ENCODE data around the gene MOV10. TPM values are rescaled to one million over a fixed set of nuclear protein-coding genes. Genes with fewer than 3 reads are reported as not detected.

The MOV10 gene
- total RNA-seq, 6 experiments from 2014 or later: 61.6 to 86.0 (median 83.5) TPM

DNA sequence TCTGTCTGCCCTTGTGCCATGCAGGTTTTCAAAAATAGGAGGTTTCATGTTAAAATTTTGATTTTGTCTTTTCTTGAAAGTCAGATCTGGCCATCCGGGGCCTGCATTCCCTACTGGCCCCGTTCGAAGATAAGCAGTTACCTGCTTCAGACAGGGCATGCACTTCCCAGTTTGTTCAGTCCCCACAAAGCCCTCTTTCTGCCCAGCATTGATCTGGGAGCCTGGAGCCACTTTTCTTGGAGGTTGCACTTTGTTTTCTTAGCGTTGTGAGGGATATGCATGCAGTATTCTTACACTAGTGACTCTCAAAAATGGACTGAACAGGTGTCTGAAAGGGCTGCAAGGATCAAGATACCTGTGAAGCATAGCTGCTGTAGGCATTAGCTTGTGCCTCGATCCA lies 11.5 kb downstream of the MOV10 start:
- Mint-ChIP-seq H3K4me3 (no peak overlapping the region), H3K27ac (no peak overlapping the region), H3K36me3 (ENCODE audit: low read depth) (peaks cover 5% of the 10 kb centered on the region; the same call in 1 of the 2 replicates), H3K9me3 (no peaks in the 10 kb centered on the region), H3K27me3 (ENCODE audit: insufficient read depth) (peaks cover 3% of the 10 kb centered on the region; the same call in 1 of the 2 replicates), H3K4me1 (ENCODE audit: low read depth) (peaks cover 31% of the 10 kb centered on the region)
- TF ChIP-seq, protein P1, sequence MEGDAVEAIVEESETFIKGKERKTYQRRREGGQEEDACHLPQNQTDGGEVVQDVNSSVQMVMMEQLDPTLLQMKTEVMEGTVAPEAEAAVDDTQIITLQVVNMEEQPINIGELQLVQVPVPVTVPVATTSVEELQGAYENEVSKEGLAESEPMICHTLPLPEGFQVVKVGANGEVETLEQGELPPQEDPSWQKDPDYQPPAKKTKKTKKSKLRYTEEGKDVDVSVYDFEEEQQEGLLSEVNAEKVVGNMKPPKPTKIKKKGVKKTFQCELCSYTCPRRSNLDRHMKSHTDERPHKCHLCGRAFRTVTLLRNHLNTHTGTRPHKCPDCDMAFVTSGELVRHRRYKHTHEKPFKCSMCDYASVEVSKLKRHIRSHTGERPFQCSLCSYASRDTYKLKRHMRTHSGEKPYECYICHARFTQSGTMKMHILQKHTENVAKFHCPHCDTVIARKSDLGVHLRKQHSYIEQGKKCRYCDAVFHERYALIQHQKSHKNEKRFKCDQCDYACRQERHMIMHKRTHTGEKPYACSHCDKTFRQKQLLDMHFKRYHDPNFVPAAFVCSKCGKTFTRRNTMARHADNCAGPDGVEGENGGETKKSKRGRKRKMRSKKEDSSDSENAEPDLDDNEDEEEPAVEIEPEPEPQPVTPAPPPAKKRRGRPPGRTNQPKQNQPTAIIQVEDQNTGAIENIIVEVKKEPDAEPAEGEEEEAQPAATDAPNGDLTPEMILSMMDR (IDR thresholded peaks at IDR 0.05): no peak
- no peak for DNase-seq

DNA sequence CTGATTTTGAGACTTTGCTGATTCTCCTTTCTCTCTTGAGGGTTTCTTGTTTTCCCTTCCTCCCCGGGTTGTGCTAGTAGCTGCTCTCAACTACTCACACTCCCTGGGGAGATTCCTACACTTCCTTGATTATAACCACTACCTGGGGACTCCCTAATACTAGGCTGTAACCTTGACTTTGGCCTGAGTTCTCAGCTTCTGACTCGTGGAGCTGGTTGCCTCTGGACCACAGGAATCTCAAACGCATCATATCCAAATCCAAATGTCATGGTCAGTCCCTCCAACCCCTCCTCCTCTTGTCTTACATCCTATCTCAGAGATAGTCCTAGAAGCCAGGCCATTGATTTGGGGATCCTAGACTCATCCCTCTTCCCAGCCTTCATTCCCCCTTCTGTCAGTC lies 12.0 kb downstream of the MOV10 start:
- H3K4me3 Mint-ChIP-seq: no peak overlapping the region
- DNase-seq: no peak
- peaks cover 5% of the 10 kb centered on the region; the same call in 1 of the 2 replicates for H3K36me3 Mint-ChIP-seq (ENCODE audit: low read depth)
- H3K9me3 Mint-ChIP-seq: no peaks in the 10 kb centered on the region
- TF ChIP-seq, protein P1 (IDR thresholded peaks at IDR 0.05): no peak
- peaks cover 31% of the 10 kb centered on the region for H3K4me1 Mint-ChIP-seq (ENCODE audit: low read depth)
- H3K27ac Mint-ChIP-seq: peak overlapping the region; percentile 7; the same call in 1 of the 2 replicates
- peaks cover 3% of the 10 kb centered on the region; the same call in 1 of the 2 replicates for H3K27me3 Mint-ChIP-seq (ENCODE audit: insufficient read depth)

DNA sequence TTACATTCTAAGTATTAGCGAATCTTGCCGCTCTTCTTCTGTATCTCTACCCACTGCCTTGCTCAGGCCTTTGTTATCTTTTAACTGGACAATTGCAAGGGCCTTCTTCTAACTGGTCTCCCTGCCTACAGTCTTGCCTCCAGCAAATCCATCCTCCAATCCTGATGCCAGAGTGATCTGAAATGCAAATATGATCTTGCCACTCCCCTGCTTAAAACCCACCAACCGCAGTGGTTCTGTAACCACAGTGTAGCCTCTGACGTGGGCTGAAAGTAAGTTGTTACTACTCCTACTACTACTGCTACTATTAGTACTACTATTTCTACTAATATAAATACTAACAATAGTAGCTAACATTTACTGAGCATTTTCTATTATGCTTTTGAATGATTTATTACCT lies 12.4 kb downstream of the MOV10 start:
- Mint-ChIP-seq H3K27ac (no peak overlapping the region), H3K9me3 (no peaks in the 10 kb centered on the region), H3K27me3 (ENCODE audit: insufficient read depth) (peaks cover 3% of the 10 kb centered on the region; the same call in 1 of the 2 replicates), H3K4me1 (ENCODE audit: low read depth) (peaks cover 31% of the 10 kb centered on the region), H3K4me3 (no peak overlapping the region), H3K36me3 (ENCODE audit: low read depth) (peaks cover 9% of the 10 kb centered on the region; the same call in 1 of the 2 replicates)
- TF ChIP-seq, protein P1 (IDR thresholded peaks at IDR 0.05): no peak
- no peak for DNase-seq

DNA sequence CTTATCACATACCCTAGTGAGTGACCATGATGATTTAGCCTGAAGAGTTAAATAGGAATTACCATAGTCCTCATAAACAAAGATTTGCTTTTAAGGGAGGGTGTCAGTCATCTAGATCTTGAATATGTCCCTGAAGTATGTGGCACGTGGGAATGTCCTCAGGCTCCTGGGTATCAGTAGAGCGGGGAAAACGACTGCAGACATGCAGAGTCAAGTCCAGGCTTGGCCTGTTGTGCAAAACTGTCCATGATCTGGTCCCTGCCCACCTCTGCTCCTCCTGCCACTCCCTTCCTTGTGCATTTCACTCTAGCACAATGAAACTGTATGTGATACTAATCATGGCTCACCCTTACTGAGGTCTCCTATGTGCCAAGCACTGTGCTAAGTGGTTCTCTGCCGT lies 12.9 kb downstream of the MOV10 start:
- H3K36me3 Mint-ChIP-seq (ENCODE audit: low read depth): peaks cover 14% of the 10 kb centered on the region; the same call in 1 of the 2 replicates
- H3K4me1 Mint-ChIP-seq (ENCODE audit: low read depth): peaks cover 31% of the 10 kb centered on the region
- H3K27ac Mint-ChIP-seq: no peak overlapping the region
- no peaks in the 10 kb centered on the region for H3K9me3 Mint-ChIP-seq
- H3K4me3 Mint-ChIP-seq: no peak overlapping the region
- TF ChIP-seq, protein P1 (IDR thresholded peaks at IDR 0.05): no peak
- DNase-seq: no peak
- H3K27me3 Mint-ChIP-seq (ENCODE audit: insufficient read depth): peaks cover 3% of the 10 kb centered on the region; the same call in 1 of the 2 replicates

DNA sequence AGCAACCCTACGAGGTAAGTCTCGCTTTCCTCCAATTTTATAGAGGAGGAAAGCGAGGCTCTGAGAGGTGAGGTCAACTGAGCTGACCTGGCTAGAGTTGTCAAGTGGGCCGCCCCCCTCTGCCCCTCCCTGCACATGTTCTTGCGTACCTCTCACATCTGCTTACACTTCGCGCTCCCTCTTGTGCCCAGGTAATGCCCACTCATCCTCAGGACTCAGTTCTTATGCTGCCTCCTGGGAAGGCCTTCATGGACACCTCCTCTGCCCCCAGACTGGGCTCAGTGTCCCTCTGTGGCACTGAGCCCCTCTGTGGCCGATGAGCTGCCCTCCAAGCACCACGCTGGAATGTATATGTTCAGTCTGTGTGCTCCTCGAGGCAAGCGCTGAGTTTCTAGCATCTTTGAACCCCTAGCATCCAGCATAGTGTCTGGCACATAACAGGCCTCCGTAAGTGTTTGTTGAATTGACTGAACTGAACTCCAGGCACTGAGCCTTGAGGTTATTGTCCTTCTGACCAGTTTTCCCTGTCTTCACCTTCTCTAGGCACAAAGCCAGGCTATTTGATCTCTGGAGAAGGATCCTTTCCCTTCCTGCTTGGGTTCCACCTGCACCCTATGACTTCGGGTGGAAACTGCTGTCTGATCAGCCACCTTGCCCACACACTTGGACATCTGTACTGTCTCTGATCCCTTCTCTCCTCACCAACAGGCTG lies 13.5 kb downstream of the MOV10 start:
- Mint-ChIP-seq H3K27ac (no peak overlapping the region), H3K9me3 (no peaks in the 10 kb centered on the region)

More for the DNA sequence above, 13.5 kb downstream of the MOV10 start:
- peaks cover 19% of the 10 kb centered on the region; the same call in 1 of the 2 replicates for H3K36me3 Mint-ChIP-seq (ENCODE audit: low read depth)
- no peak overlapping the region for H3K4me3 Mint-ChIP-seq
- H3K27me3 Mint-ChIP-seq (ENCODE audit: insufficient read depth): peaks cover 3% of the 10 kb centered on the region; the same call in 1 of the 2 replicates
- DNase-seq: no peak
- peaks cover 29% of the 10 kb centered on the region for H3K4me1 Mint-ChIP-seq (ENCODE audit: low read depth)
- TF ChIP-seq, protein P1 (IDR thresholded peaks at IDR 0.05): no peak
